Fibroblast of lung (primary cell): Measurements from ENCODE around the gene TEKT1. TPM values are rescaled to one million over a fixed set of nuclear protein-coding genes. Genes with fewer than 3 reads are reported as not detected.
"Not testable (repeated sequence)": the region's sequence is repeated elsewhere in the genome, so short reads cannot be mapped to it uniquely, and the experiment has no call there.

Experiments used
- DNase-seq, 2 donors: peaks; one replicate each; pipeline versions ENCODE4 v3.0.0 to v3.0.0-alpha.2; 2010; ENCODE audit warnings: low read depth in 2 of 2
- H2AFZ ChIP-seq: 2 replicates; pipeline ENCODE4 v1.5.1; 2012; ENCODE audit warnings: low read length, control low read depth, inconsistent platforms
- H3K27ac ChIP-seq: 2 replicates; pipeline ENCODE4 v1.5.1; 2011; ENCODE audit warnings: low read length, control low read depth; ENCODE audit not compliant: insufficient read depth
- H3K27me3 ChIP-seq: 2 replicates; pipeline ENCODE4 v1.5.1; 2011; ENCODE audit warnings: mild to moderate bottlenecking, low read length; ENCODE audit not compliant: control insufficient read depth, insufficient read depth
- H3K36me3 ChIP-seq: 2 replicates; pipeline ENCODE4 v1.5.1; 2011; ENCODE audit warnings: low read length; ENCODE audit not compliant: control insufficient read depth, insufficient read depth
- H3K4me1 ChIP-seq: 2 replicates; pipeline ENCODE4 v1.5.1; 2011; ENCODE audit warnings: low read length; ENCODE audit not compliant: control insufficient read depth, insufficient read depth; ENCODE audit errors: extremely low read depth
- H3K4me2 ChIP-seq: 2 replicates; pipeline ENCODE4 v1.5.1; 2011; ENCODE audit warnings: low read length, control low read depth; ENCODE audit not compliant: insufficient read depth; ENCODE audit errors: extremely low read depth
- H3K4me3 ChIP-seq, 4 experiments: fragments of 200-600 bp in 1 of 4; sonication (generic) in 1 of 4; replicated peaks in 1 of 4; 2 replicates each; pipeline ENCODE4 v1.5.1; 2011 to 2016; ENCODE audit warnings: low read length in 4 of 4, low read depth in 3 of 4, mild to moderate bottlenecking in 3 of 4, control low read depth in 2 of 4, inconsistent platforms in 1 of 4, mixed read lengths in 1 of 4; ENCODE audit not compliant: insufficient read depth in 1 of 4; ENCODE audit errors: control extremely low read depth in 1 of 4
- H3K79me2 ChIP-seq: 2 replicates; pipeline ENCODE4 v1.5.1; 2012; ENCODE audit warnings: mild to moderate bottlenecking, low read length, inconsistent platforms; ENCODE audit not compliant: control insufficient read depth, insufficient read depth
- H3K9ac ChIP-seq: 2 replicates; pipeline ENCODE4 v1.5.1; 2011; ENCODE audit warnings: mild to moderate bottlenecking, low read length, control low read depth; ENCODE audit not compliant: insufficient read depth
- H3K9me3 ChIP-seq: 2 replicates; pipeline ENCODE4 v1.5.1; 2012; ENCODE audit warnings: low read depth, low read length; ENCODE audit not compliant: control insufficient read depth, insufficient read depth
- H4K20me1 ChIP-seq: 2 replicates; pipeline ENCODE4 v1.5.1; 2011; ENCODE audit warnings: low read length; ENCODE audit not compliant: control insufficient read depth, insufficient read depth; ENCODE audit errors: extremely low read depth
- CTCF ChIP-seq, 2 donors: IDR thresholded peaks in 1 of 2; conservative IDR thresholded peaks in 1 of 2; 1 replicate in 1 of 2; 2 replicates in 1 of 2; pipeline ENCODE4 v1.5.1; 2011 to 2012; ENCODE audit warnings: low read length in 2 of 2, control low read depth in 1 of 2, inconsistent platforms in 1 of 2, low read depth in 1 of 2, mild to moderate bottlenecking in 1 of 2
- EZH2 ChIP-seq: IDR thresholded peaks from 2 replicates; pipeline ENCODE4 v1.5.1; 2012; ENCODE audit warnings: low read length, control low read depth, mild to moderate bottlenecking; ENCODE audit errors: missing control alignments
- polyA plus RNA-seq, 2 donors: library from polyadenylated mRNA; depleted of rRNA in 1 of 2; stranded (reverse) in 1 of 2; unstranded in 1 of 2; fragments of >200 nt; gene quantifications; 2 replicates each; pipeline ENCODE4 v1.2.1, GENCODE V29; 2011 to 2012; ENCODE audit warnings: missing spikeins in 1 of 2
- total RNA-seq: library from RNA; depleted of rRNA; stranded (reverse); fragments of >200 nt; gene quantifications from 2 replicates; pipeline ENCODE4 v1.2.1, GENCODE V29; 2014

The TEKT1 gene
- total and polyA plus RNA-seq, 2 donors (not counting 1 experiment from before 2014, with no cell fraction given) = not detected

- DNase-seq = peak; percentile 12 to 75
- H3K79me2 ChIP-seq = no peaks in the 10 kb centered on the region
- H3K4me2 ChIP-seq = no peak overlapping the region
- no peak overlapping the region for H3K9ac ChIP-seq
- H3K4me1 ChIP-seq = no peaks in the 10 kb centered on the region
- no peaks in the 10 kb centered on the region for H4K20me1 ChIP-seq
- no peak overlapping the region for H2AFZ ChIP-seq
- no peak overlapping the region for H3K27ac ChIP-seq
- H3K36me3 ChIP-seq = no peaks in the 10 kb centered on the region
- no peaks in the 10 kb centered on the region for H3K27me3 ChIP-seq
- no peak overlapping the region for H3K4me3 ChIP-seq
- TF ChIP-seq CTCF (conservative IDR thresholded peaks at IDR 0.05 in 1 of 2, IDR thresholded peaks at IDR 0.05 in 1 of 2; ENCODE audit: low read depth in 1 of 2, low read length in 2 of 2) = no peak
- no peak for TF ChIP-seq EZH2
- no peaks in the 10 kb centered on the region for H3K9me3 ChIP-seq
Observed at GRCh38 chr17:6823011-6823442, 8.5 kb downstream of the TEKT1 start.

- TF ChIP-seq CTCF (conservative IDR thresholded peaks at IDR 0.05 in 1 of 2, IDR thresholded peaks at IDR 0.05 in 1 of 2; ENCODE audit: low read depth in 1 of 2, low read length in 2 of 2) = no peak
- TF ChIP-seq EZH2 = no peak
- Histone ChIP-seq H3K4me3 (no peak overlapping the region), H3K4me1 (no peaks in the 10 kb centered on the region), H3K36me3 (no peaks in the 10 kb centered on the region), H3K4me2 (no peak overlapping the region), H3K9me3 (no peaks in the 10 kb centered on the region), H3K9ac (no peak overlapping the region), H3K27ac (no peak overlapping the region), H4K20me1 (no peaks in the 10 kb centered on the region), H2AFZ (no peak overlapping the region), H3K27me3 (no peaks in the 10 kb centered on the region), H3K79me2 (no peaks in the 10 kb centered on the region)
- DNase-seq = no peak
Observed at GRCh38 chr17:6818938-6819337, 12.6 kb downstream of the TEKT1 start.

- DNase-seq, H3K79me2 ChIP-seq, H3K9me3 ChIP-seq, H3K9ac ChIP-seq, H3K27ac ChIP-seq, H3K4me2 ChIP-seq, H3K36me3 ChIP-seq, H3K4me1 ChIP-seq, H2AFZ ChIP-seq, H3K4me3 ChIP-seq, H4K20me1 ChIP-seq, H3K27me3 ChIP-seq: not testable (repeated sequence)
Observed at GRCh38 chr17:6816368-6816767, 15.2 kb downstream of the TEKT1 start.
